HCT116 (cell line): Measurements from ENCODE around the gene PRKCQ.

ENCODE experiments used
- CTCF ChIP-seq, 3 experiments: fragments of 200-600 bp in 1 of 3; sonication (generic) in 1 of 3; IDR thresholded peaks in 2 of 3; conservative IDR thresholded peaks in 1 of 3; 2 replicates each; pipeline ENCODE4 v1.5.1; 2012 to 2017; ENCODE audit warnings: low read depth in 2 of 3, low read length in 2 of 3, antibody characterized with exemption in 1 of 3, borderline replicate concordance in 1 of 3, control low read depth in 1 of 3, mild to moderate bottlenecking in 1 of 3, mixed read lengths in 1 of 3, mixed run types in 1 of 3, moderate library complexity in 1 of 3; ENCODE audit not compliant: insufficient read depth in 1 of 3
- ELF1 ChIP-seq: IDR thresholded peaks from 2 replicates; pipeline ENCODE4 v1.6.1; 2012; ENCODE audit warnings: low read depth, borderline replicate concordance
- EZH2 ChIP-seq: fragments of 200-600 bp; sonication (generic); IDR thresholded peaks from 2 replicates; pipeline ENCODE4 v1.6.1; 2017; ENCODE audit warnings: antibody characterized with exemption, mixed run types
- JUND ChIP-seq: IDR thresholded peaks from 2 replicates; pipeline ENCODE4 v1.6.1; 2012
- POLR2A ChIP-seq: IDR thresholded peaks from 2 replicates; pipeline ENCODE4 v1.7.0; 2011; ENCODE audit warnings: borderline replicate concordance; ENCODE audit not compliant: insufficient read depth, insufficient read length; ENCODE audit errors: extremely low read depth
- POLR2AphosphoS5 ChIP-seq: IDR thresholded peaks from 2 replicates; pipeline ENCODE4 v1.6.1; 2011; ENCODE audit warnings: mild to moderate bottlenecking, low read depth, low read length, moderate library complexity
- SIN3A ChIP-seq: IDR thresholded peaks from 2 replicates; pipeline ENCODE4 v1.6.1; 2012; ENCODE audit warnings: low read depth
- TF ChIP-seq, protein P1 (sequence below): IDR thresholded peaks from 2 replicates; pipeline ENCODE4 v1.6.1; 2012; ENCODE audit warnings: low read depth

DNA sequence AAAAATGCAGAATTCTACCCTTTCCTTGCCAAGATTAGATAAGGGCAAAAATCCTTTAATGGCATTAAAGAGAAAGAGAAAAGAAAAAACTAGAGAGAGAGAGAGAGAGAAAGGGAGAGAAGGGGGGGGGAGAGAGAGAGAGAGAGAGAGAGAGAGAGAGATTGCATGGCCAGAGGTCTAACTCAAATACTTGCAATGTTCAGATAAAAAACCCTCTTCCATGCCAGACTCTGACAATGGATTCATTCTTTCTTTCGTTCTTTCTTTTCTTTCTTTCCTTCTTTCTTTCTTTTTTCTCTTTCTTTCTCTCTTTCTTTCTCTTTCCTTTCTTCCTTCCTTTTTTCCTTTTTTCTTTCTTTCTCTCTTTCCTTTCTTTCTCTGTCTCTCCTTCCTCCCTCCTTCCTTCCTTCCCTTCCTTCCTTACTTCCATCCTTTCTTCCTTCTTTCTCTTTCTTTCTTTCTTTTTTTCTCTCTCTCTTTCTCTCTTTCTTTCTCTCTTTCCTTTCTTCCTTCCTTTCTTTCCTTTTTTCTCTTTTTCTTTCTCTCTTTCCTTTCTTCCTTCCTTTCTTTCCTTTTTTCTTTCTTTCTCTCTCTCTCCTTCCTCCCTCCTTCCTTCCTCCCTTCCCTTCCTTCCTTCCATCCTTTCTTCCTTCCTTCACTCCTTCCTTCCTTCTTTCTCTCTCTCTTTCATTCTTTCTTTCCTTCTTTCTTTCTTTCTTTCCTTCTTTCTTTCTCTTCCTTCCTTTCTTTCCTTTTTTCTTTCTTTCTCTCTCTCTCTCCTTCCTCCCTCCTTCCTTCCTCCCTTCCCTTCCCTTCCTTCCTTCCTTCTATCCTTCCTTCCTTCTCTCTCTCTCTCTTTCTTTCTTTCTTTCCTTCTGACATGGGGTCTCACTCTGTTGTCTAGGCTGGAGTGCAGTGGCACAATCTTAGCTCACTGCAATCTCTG lies 175.7 kb downstream of the PRKCQ start:
- TF ChIP-seq CTCF (IDR thresholded peaks at IDR 0.05 in 2 of 3, conservative IDR thresholded peaks at IDR 0.05 in 1 of 3; ENCODE audit: borderline replicate concordance in 1 of 3, insufficient read depth in 1 of 3, low read depth in 2 of 3, low read length in 2 of 3) (no peak), ELF1 (no peak), EZH2 (no peak), SIN3A (no peak), JUND (no peak), POLR2AphosphoS5 (no peak), POLR2A (no peak)
- TF ChIP-seq, protein P1, sequence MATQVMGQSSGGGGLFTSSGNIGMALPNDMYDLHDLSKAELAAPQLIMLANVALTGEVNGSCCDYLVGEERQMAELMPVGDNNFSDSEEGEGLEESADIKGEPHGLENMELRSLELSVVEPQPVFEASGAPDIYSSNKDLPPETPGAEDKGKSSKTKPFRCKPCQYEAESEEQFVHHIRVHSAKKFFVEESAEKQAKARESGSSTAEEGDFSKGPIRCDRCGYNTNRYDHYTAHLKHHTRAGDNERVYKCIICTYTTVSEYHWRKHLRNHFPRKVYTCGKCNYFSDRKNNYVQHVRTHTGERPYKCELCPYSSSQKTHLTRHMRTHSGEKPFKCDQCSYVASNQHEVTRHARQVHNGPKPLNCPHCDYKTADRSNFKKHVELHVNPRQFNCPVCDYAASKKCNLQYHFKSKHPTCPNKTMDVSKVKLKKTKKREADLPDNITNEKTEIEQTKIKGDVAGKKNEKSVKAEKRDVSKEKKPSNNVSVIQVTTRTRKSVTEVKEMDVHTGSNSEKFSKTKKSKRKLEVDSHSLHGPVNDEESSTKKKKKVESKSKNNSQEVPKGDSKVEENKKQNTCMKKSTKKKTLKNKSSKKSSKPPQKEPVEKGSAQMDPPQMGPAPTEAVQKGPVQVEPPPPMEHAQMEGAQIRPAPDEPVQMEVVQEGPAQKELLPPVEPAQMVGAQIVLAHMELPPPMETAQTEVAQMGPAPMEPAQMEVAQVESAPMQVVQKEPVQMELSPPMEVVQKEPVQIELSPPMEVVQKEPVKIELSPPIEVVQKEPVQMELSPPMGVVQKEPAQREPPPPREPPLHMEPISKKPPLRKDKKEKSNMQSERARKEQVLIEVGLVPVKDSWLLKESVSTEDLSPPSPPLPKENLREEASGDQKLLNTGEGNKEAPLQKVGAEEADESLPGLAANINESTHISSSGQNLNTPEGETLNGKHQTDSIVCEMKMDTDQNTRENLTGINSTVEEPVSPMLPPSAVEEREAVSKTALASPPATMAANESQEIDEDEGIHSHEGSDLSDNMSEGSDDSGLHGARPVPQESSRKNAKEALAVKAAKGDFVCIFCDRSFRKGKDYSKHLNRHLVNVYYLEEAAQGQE = no peak
